HG03565 (cell line): ENCODE measurements around the gene ATOSB.

Experiments
- ATAC-seq: cut with Tn5 transposase; IDR thresholded peaks from one replicate; pipeline ENCODE4 v1.9.1; 2021; ENCODE audit warnings: mild to moderate bottlenecking, moderate library complexity; ENCODE audit not compliant: unreplicated experiment

The ATOSB gene

DNA sequence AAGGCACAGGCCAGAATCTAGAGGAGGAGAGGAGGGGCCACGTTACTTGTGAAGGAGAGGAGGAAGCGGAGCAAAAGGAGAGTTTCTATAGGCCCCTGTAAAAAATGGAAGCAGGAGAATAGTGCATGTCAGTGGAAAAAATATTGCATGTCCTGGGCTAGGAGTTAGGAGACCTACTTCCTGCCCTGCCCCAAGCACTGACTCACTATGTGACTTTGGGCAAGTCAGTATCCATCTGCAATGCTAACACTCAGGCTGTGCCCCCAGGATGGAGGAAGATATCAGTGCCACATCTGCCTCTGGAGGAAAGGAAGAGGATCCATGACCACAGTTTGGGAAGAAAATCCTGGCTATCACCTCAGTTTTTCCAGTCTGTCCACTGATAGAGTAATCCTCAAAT lies 26.2 kb downstream of the ATOSB start:
- ATAC-seq, result no peak

- no peak for ATAC-seq
These were observed 30.6 kb downstream of the ATOSB start for GRCh38 chr9:35085078-35085477.

- ATAC-seq, result peak; percentile 87
These were observed 36.0 kb downstream of the ATOSB start, which contains the start of gene FANCG for GRCh38 chr9:35079426-35080341. TSS of gene FANCG (minus strand) at chr9:35079942. CDS start at chr9:35079524, 418 bp downstream.

DNA sequence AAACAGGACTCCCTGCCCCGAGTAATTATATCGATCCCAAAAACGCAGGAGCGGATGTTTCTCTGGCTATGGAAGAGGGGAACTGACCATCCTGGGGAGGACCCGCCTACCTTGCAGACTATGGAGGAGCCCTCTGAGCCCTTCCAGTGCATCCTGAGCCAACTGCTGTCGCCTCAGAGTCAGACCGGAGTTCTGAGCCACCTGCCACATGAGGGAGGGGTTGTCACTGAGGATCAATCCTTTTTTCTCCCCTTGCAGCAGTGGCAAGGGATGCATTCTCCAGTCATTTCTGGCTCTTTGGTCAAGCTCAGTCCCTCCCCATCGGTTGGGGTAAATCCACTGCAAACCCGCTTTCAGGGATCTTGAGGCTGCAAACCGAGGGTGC lies 36.6 kb downstream of the ATOSB start:
- no peak for ATAC-seq

DNA sequence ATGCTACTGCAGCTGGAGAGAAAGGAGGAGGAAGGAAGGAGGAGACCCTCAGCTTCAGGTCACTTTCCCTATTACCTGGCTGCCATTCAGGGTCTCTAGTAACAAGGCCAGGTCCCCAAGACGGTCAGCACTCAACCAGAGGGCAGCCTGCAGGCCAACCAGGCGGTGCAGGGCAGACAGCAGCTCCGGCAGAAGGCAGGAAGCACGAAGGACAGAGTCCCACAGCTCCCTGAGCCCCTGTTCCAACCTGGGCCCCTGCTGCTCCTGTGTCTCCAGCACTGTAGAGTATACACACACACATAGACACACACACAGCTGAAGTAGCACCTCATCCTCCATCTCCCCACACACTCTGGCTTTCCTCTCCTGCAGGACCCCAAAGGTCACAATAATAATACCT lies 37.6 kb downstream of the ATOSB start:
- ATAC-seq, result no peak

- ATAC-seq, result no peak
These were observed 38.8 kb downstream of the ATOSB start for GRCh38 chr9:35076848-35077247.

GRCh38 chr9:35075358-35075757 lies 40.3 kb downstream of the ATOSB start:
- ATAC-seq, result no peak

- ATAC-seq, result no peak
These were observed 40.9 kb downstream of the ATOSB start for GRCh38 chr9:35074791-35075190.

- ATAC-seq, result no peak
These were observed 41.5 kb downstream of the ATOSB start for GRCh38 chr9:35074141-35074540.

DNA sequence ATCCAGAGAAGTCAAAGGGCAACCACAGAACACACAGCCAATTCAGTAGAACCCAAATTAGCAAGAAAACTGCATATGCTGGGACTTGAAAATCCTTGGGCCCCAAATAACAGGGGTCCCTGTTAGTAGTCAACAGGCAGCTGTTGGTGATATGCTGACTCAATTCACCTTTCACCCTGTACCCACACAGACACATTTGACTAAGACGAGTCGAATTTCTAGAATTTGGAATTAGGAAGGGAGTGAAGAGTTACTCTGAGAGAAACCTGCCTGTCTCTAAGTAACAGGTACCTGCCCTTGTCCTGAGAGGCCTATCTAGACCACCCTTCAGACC lies 42.4 kb downstream of the ATOSB start:
- no peak for ATAC-seq

DNA sequence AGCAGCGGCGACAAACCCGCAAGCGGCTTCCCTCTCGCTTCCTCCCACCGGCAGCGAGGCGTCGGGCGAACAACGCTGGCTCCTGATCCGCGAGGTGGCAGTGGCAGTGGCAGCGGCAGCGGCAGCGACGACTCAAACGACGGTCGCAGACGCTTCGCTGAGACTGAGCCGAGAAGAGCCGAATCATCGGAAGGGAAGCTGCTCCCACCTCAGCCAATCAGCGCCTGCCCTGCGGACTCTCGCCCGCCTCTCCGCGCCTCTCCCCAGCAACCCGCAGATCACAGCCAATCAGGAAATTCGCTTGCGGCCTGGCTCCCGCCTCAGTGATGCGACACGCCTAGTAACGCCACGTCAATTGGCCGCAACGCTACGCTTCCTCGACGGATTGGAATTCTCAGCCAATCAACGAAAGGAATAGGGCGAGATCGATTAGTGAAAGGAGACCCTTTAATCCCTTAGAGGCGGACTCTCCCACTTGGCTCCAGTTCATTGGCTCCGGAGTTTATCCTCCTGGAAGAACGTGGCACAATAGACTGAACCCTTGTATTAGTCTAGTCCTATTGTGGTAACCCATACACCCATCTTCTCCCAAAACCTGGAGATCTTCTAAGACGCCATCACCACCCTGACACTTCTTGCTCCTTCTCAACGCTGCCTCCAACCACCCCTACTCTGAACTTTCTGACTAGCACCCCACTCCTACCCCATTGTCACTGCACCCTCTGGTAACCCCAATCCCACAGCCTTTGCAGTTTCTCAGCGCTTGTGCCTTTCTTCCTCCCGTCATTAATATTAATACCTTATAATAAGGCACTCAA lies 43.0 kb downstream of the ATOSB start, which contains the start of gene VCP:
Gene VCP (minus strand): TSS at position 165 of the 818 bp plus-strand sequence. CDS start 272 bp downstream, outside the sequence.
- peak; percentile 76 for ATAC-seq

DNA sequence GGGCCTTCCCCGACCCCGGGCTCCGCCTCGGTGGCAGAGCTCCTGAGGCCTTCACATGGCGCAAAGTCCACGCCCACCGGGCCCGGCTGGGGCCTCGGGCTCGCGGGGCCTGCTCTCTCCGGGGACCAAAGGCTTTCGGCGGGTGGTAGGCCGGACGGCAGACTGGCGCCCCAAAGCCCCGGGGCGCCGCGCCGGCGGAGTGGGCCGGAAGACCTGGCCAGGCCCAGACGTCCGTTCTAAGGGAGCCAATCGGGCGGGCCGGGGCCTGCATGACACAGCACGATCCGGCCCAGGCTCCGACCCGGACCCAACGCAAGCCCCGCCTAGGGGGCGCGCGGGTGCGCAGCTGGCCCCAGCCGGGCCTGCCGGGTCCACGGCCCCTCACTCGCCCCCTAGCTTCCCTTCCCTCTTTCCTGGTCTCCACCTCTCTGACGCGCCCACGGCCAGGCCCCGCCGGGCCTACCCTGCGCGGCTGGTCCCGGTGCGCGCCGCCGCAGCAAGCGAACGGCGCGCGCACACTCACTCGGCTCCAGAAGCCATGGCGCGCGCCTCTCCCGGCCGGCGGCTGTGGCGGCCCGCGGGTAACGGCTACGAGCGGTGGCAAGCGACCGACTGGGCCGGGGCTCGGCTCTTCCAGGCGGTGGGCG lies 43.7 kb downstream of the ATOSB start:
- peak; percentile 44 for ATAC-seq

DNA sequence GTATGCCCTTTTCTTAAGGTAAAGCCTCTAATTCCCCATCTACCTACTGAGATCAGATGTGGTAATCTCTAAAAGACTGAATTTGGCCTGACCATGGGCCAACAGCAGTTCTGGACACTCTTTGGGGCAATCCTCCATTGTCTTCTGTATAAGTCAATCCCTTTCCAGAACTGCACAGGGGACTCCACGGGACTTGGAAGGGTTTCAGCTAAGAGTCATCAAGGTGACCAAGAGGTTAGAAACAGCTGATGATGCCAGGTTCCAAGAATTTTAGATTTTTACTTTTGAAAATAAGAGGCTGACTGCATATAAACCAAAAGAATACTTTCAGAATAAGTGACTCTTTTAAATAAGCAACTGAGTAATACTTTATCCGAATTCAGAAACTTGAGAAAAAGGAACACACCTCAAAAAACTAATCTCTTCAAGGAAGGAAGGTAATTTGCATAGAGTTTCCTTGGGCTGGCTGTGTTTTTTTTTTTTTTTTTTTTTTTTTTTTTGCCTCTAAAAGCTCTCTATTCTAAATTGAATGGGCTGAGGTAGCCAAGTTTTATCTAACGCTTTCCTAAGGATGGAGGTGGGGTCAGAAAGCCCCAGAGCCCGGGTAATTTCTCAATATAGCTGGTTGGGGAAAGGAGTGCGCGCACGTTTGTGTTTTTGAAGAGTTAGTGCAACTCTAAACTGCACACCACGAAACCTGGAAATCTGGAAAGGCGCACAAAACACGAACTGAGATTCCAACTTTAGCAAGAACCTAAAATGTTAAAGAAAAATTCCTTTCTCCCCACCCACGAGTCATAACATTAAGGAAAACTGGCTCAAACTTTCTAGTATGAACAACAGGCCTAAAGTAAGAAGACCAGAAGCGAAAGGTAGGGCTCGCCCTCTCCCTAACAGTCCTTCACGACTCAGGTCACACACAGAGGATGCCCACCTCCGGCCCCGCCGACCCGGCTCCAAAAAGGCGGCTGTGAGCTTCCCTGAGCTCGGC lies 44.5 kb downstream of the ATOSB start:
- ATAC-seq, result no peak

DNA sequence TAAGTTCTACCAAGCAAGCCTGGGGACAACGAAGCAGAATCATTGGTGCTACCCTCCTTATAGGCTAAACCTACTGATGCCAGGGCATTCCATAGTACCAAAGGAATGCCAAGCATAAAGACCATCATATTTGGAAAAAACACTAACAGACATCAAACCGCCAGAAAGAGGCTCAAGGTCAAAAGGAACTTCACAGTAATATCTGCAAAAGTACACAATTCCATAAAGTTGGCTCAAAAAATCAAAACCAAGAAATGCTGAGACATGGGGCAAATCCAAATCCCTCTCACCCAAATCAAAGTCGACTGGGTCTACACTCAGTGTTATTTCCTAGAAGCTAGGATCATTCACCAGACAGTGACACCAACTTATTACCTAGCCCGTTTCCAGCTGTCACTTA lies 46.6 kb downstream of the ATOSB start:
- no peak for ATAC-seq

GRCh38 chr9:35067056-35067455 lies 48.6 kb downstream of the ATOSB start:
- no peak for ATAC-seq

DNA sequence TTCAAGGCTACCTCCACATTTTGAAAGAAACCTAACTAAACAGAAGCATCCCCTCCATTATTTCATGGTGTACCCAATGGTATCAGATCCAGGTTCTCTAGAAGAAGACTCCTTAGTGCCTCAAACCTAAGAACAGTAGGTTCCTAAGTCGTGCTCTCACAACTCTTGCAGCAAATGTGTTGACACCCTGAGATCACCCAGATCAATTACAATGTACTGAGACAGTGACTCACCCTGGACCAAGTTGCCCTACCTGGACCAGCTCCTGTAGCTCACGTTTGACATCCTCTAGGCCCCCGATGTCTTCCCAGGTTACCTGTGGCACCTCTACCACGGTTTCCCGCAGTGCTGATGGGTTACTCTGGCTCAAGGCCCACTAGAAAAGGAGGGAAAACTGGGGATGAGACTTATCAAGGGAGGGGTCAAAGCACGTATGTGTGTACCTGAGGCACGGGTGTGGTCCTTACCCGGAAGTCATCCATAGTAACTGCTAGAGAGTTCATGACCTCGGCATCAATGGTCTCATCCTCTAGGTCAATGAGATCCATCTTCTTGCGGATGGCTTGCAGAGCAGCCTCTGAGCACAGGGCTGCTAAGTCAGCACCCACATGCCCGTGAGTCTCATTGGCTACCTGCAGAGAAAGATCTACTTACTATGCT lies 55.0 kb downstream of the ATOSB start:
- ATAC-seq, result no peak

DNA sequence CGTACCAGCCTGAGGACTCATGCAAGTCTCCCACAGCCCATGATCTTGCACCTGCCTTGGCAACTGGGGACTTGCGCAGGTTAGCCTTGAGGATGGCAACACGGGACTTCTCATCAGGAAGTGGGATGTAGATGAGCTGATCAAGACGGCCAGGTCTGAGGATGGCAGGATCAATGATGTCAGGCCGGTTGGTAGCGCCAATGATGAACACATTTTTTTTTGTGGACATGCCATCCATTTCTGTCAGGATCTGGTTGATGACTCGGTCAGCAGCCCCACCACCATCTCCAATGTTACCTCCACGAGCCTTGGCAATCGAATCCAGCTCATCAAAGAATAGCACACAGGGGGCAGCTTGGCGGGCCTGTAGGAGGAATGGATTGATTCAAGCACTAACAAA lies 56.2 kb downstream of the ATOSB start:
- ATAC-seq, result no peak

- no peak for ATAC-seq
These were observed 58.4 kb downstream of the ATOSB start for GRCh38 chr9:35057271-35057620.

GRCh38 chr9:35056571-35057270 lies 58.9 kb downstream of the ATOSB start:
- ATAC-seq, result no peak
